ENCODE data around the gene LRRC36. TPM values are rescaled to one million over a fixed set of nuclear protein-coding genes. Genes with fewer than 3 reads are reported as not detected.

Gene LRRC36
- total and polyA plus RNA-seq, 9 of the 15 experiments (the other 6 are each of a cell fraction or from before 2014, with no cell fraction given) = 0.09 to 0.40 (median 0.17) TPM; not detected in 1

DNA sequence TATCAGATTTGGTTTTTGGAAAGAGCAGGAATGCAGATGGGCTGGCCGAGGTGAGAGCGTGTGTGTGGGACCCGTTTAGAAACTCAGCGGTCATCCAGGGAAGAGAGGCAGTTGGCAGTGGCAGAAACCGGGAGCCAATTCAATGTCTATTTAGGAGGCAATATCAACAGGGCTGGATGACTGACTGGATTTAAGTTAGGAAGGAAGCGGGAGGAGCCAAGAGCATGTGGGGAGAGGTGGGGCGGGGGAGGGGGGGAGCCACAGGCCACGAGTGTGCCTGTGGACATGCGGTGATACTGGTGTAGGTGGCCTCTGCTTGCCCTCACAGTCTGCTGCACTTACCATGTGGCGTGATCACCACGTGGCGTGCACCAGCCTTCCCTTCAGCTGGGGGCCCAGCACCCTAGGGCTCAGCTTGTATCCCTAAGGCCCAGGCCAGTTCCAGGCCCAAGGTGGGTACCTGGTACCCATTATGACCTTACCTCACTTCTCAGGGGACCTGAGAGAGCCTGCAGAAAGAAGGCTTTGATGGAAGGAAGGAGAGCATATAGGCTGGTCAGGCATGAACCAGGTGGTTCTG lies 77.5 kb downstream of the LRRC36 start:
- H2AFZ ChIP-seq (ENCODE audit: low read depth, low read length) = no peak overlapping the region
- WGBS (ENCODE audit: insufficient coverage, low coverage, missing lambda C conversion rate) = 51% methylated on average over 8 of the region's 12 CpGs
- intact Hi-C loops (cut with micrococcal nuclease) = loop anchor here (10.0 kb wide), 1 partner anchor 389 kb away; no protein-coding TSS in a partner anchor
- in situ Hi-C loops (cut with MboI) = loop anchor here (25.0 kb wide), 1 partner anchor 442 kb away; the partner anchor contains the start of gene CES3
- no peak overlapping the region for H3K27ac ChIP-seq (ENCODE audit: extremely low read depth, low read depth, low read length)
- no peaks in the 10 kb centered on the region for H3K9me1 ChIP-seq (ENCODE audit: control insufficient read depth, insufficient read depth, low read length)
- ChIA-PET CTCF (ENCODE audit: low intra/inter-chr PET ratio) (no interaction called here), POLR2A (interaction anchor here (0.6 kb wide), 1 partner anchor 1709 kb away, joined by 3 read pairs; no protein-coding TSS in a partner anchor)
- TF ChIP-seq, protein P1, sequence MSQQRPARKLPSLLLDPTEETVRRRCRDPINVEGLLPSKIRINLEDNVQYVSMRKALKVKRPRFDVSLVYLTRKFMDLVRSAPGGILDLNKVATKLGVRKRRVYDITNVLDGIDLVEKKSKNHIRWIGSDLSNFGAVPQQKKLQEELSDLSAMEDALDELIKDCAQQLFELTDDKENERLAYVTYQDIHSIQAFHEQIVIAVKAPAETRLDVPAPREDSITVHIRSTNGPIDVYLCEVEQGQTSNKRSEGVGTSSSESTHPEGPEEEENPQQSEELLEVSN (IDR thresholded peaks at IDR 0.05; ENCODE audit: borderline replicate concordance in 1 of 2, extremely low read depth in 1 of 2, insufficient read depth in 1 of 2, insufficient read length in 1 of 2, low read depth in 1 of 2, low read length in 1 of 2, poor library complexity in 1 of 2, severe bottlenecking in 1 of 2) = peak in 1 of 2 experiments; percentile 18
- TF ChIP-seq CC2D1A (IDR thresholded peaks at IDR 0.05) = no peak
- TF ChIP-seq, protein P2, sequence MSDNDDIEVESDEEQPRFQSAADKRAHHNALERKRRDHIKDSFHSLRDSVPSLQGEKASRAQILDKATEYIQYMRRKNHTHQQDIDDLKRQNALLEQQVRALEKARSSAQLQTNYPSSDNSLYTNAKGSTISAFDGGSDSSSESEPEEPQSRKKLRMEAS (CRISPR knock-in tag; IDR thresholded peaks at IDR 0.05) = peak; percentile 54
- H3K4me3 ChIP-seq = no peak overlapping the region
- peaks cover 15 to 47% of the 10 kb centered on the region in 2 experiments for H3K27me3 ChIP-seq (ENCODE audit: control insufficient read depth in 2 of 2, insufficient read depth in 2 of 2, low read length in 2 of 2)
- no peak for ATAC-seq
- H4K20me1 ChIP-seq (replicated peaks; ENCODE audit: control insufficient read depth, insufficient read depth, low read length) = 0 out of 2 replicates have a peak, but pooled peaks cover 4% of the 10 kb centered on the region
- BruUV-seq (replicated peaks) = no TSS peak
- peak in 2 of 4 experiments; percentile 38 for DNase-seq (ENCODE audit: extremely low read depth in 1 of 4, low spot score in 3 of 4)
- peaks cover 0 to 27% of the 10 kb centered on the region in 2 experiments; a peak in 2 of 5 replicates for H3K4me1 ChIP-seq (replicated peaks in 1 of 2; ENCODE audit: control insufficient read depth in 2 of 2, insufficient read depth in 2 of 2, low read length in 2 of 2)
- no peaks in the 10 kb centered on the region for H3K9me3 ChIP-seq (replicated peaks; ENCODE audit: control insufficient read depth, insufficient read depth, low read depth, low read length)
- H3K79me2 ChIP-seq (ENCODE audit: control insufficient read depth, insufficient read depth, low read length) = no peaks in the 10 kb centered on the region
- FAIRE-seq = no peak
- H3K4me2 ChIP-seq (ENCODE audit: insufficient read depth, low read length) = no peak overlapping the region
- peak overlapping the region in 1 of 2 experiments; percentile 20; a peak in 1 of 4 replicates for H3K9ac ChIP-seq (ENCODE audit: insufficient read depth in 1 of 2, low read depth in 2 of 2, low read length in 2 of 2)
- no peaks in the 10 kb centered on the region for H3K36me3 ChIP-seq (ENCODE audit: control insufficient read depth, insufficient read depth, low read length)

Measured in K562 (cell line).